ENCODE data around the gene FGFRL1. TPM values are rescaled to one million over a fixed set of nuclear protein-coding genes. Genes with fewer than 3 reads are reported as not detected.

FGFRL1 gene
- total RNA-seq, 1 experiment from 2014 or later, result 4.6 TPM

DNA sequence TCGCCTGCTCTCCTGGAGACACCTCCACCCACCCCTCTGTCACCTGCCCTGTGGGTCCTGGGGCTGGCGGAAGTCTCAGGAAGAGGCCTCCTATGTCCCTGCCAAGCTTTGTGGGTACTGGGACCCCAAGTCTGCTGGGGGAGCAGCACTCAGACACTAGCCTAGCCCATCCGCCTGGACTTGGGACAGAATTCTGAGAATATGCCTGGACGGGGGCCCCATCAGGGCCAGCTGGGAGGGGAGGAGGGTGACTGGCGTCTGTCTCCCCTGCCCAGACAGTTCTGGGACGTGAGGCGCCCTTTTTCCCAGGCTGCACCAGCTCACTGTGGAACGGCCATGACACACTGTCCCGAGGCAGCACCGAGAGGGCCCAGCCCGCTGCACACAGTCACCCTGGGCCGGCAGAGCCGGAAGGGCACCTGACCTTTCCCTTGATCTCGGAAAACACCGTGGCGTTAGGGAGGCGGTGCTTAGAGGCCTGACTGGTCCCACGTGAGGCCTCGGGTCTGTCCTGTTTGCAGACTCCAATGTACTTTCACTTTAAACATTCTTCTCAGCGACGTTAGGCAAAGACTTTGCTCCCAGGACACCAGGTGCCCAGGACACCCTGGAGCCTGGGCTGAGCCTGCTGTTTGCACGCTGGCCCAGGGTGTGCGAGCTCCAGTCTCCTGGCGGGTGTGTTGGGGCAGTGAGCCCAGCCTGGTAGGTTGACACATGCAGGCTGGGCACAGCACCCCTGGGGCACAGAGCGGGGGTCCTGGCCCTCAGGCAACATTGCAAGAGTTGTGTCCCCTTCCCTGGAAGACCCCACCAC, 18.9 kb upstream of the FGFRL1 start:
- DNase-seq (ENCODE audit: low read depth), result no peak

DNA sequence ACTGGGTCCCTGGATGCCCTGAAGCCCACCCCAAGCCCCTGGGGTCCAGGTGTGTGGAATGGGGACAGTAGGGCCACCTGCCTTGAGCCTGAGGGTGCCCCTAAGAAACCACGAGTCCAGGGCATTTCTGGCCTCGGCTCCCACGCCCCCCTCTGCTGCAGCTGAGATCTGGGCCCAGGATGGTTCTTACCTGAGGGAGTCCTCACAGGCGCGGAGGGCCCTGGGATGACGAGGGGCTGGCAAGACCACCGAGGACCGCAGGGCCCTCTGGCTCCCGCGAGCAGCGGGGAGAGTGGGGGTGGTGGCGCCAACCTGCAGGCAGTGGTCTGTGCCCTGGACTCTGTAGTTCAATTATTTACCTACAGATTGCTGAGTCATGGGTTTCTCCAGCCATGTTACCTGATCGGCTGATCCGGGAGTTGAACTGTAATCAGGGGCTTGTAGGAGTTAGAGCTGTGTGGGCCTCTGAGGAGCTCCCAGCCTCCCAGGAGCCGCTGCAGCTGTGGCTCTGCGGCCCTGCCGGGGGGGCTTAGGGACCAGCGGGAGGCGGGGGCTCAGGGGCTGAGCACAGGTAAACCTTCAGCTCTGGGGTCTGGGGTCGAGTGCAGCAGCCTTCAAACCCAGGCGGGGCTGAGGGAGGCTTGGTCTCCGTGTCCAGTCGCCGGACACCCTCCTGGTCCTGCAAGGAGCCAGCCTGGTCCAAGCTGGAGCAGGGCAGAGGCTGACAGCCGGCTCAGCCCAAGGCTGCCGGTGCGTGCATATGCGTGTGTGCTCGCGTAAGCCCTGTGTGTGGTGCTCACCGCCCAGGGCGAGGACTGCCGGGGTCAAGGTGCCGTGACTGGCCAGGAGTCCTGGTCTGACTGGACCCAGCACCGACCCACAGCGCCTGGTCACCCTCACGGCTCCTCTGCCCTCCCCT, 18.1 kb upstream of the FGFRL1 start, which contains the start of gene SLC26A1:
TSS of gene SLC26A1 (minus strand) at position 294 of the 919 bp plus-strand sequence. CDS start 1,701 bp downstream, outside the sequence.
- no peak for DNase-seq (ENCODE audit: low read depth)

DNA sequence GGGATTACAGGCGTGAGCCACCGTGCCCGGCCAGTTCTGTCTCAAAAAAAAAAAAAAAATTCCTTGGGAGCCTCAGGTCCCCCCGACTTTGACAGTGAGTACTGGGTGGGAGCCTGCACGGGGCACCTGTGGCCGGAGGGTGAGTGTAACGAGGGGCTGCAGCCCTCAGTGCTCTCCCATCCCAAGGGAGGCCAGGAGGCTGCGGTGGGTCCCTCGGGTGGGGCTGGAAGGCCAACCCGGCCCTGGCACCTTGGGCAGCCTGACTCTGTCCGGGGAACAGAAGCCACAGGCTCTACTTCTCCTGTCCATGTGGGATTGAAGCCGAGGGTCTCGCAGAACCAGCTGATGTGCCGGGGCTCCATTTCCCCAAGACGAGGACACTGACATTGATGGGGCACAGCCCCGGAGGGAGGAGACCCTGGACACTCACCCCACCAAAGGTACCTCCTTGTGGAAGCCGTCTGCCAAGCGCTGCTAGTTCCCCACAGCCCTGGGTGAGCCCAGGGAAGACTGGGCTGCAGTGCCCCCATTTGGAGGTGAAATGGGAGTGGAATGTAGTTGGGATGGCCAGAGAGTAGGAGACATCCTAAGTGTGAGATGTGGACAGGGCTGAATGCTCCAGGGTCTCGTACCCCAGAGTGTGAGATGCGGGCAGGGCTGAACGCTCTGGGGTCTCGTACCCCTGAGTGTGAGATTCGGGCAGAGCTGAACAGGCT, 16.0 kb upstream of the FGFRL1 start:
- DNase-seq (ENCODE audit: low read depth), result no peak

DNA sequence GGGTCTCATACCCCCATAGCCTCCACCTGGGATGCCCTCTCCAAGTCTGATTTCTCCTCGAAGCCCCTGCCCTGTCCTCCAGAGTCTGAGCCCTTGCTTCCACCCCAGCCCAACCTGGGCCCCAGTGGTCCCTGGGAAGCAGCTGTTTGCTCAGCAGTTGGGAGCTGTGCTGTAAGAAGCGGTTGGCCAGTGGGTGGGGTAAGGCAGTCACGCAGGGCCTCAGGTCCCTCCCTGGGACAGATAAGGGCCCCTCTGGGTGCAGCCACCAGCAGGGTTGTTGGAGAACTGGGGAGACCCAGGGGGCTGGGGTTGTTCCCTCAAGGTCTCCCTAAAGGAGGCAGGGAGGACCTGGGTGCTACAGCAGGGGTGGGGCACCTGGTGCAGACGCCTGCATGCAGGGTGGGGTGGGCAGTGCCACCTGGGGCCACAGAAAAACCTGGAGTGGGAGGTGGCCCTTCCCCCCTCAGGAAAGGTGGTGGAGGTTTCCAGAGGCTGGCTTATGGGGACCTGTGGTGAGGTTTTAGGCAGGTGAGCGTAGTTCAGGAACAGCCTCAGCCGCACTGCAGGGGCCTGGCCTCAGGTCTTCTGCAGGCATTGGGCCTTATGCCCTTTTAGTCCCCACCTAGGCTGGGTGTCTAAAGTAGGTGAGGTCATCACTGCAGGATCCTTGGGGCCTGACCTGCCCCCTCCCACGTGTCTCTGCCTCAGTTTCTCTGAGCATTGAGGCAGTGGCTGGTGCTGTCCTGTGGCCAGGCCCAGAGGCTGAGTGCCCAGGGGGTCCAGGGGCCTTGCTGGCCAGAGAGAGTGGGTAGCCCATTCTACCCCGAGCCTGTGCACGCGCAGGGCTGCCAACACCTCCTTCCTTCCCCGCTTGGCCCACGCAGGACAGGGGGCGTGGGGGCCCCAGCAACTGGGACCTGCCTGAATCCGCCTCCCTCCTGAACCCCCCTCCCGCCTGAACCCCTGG, 15.1 kb upstream of the FGFRL1 start:
- DNase-seq (ENCODE audit: low read depth), result no peak

DNA sequence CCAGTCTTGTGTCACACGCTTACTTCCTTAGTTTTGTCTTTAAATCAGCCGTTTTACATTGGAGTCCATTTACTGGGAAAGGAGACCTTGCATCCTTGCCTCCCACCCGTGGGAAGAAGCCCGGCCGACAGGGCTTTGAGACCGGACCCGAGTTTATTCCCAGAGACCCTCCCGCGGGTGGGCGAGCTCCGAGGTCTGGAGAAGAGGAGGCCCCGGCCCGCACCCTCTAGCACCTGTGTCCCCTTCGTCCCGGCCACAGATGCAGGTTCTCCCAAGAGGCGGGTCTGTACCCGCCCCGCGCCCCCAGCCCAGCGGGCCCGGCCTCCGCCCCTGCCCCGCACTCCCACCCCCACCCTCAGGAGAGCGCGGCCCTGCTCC, 14.4 kb upstream of the FGFRL1 start:
- DNase-seq (ENCODE audit: low read depth), result no peak

DNA sequence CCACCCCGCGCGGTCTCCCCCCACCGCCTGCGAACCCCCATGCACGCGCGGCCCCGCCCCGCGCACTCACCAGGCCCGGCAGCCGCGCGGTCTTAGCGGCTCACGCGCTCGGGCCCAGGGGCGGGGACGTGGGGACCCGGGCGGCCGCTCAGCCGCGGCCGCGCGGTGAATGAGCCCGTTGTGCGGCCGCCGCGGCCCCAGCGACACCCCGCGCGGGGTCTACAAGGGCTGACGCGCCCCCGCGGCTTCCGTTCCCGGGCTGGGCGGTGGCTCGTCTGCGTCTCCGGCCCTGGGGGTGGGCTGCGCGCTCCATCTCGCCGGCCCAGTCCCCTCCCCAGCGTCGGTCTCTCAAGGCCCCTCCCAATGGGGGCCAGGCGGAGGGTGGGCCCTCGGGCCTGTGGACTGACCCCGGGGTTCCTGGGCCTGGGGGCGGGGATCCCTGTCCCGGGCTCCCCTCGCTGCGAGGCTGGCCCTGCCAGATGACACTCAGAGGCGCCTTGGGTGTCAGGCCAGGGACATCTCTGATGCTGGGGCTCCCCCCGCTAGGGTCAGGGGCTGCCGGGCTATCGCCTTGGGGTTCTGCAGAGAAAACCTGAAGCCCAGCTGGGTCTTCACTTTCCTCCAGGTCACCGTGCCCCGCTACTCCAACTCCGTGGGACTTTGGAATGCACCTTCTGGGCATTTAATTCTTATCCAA, 13.9 kb upstream of the FGFRL1 start:
- no peak for DNase-seq (ENCODE audit: low read depth)

DNA sequence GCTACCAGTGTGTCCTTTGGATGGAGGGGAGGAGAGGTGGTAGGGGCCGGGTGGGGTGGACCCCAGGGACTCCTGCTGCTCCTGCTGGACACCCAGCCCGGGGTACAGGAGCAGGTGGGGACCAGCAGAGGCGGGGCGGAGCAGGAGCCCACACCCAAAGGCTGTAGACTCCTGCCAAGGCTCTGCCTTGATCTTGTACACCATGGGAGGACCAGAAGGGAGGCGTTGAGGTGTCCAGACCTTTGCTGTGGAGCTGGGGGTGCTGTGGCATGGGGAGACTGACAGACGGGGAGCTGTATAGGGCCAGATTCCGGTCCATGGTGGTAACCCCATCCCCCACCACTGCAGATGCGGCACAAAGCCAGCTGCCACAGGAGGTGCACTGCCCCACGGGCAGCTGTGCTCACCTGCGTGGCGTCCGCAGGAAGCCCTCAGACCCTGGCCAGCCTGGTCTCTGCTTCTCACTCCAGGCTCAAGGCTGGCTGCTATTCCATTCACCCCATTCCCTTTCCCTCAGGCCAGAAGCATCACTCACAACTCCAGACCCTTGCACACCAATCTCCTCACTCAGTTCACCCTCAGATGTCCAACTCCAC, 13.2 kb upstream of the FGFRL1 start:
- no peak for DNase-seq (ENCODE audit: low read depth)

DNA sequence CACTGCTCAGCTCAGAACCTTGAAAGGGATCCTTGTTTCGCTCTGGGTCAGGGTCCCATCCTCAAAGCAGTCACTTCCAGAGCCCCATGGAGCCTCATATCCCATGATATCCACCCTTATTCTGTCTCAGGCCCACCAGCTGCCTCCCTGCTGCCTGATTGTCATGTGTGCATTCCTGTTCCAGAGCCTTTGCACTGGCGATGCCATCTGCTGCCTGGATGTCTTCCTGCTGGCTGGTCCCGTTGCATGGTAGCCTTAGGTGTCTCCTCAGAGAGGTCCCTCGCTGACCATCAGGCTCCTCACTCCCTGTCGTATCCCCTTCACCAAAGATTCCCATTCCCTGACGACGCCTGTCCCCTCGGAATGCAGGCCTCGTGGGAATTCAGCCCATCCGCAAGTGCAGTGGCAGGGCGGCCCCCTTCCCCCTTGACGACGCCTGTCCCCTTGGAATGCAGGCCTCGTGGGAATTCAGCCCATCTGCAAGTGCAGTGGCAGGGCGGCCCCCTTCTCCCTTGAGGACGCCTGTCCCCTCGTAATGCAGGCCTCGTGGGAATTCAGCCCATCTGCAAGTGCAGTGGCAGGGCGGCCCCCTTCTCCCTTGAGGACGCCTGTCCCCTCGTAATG, 12.1 kb upstream of the FGFRL1 start:
- peak; percentile 8 for DNase-seq (ENCODE audit: low read depth)

DNA sequence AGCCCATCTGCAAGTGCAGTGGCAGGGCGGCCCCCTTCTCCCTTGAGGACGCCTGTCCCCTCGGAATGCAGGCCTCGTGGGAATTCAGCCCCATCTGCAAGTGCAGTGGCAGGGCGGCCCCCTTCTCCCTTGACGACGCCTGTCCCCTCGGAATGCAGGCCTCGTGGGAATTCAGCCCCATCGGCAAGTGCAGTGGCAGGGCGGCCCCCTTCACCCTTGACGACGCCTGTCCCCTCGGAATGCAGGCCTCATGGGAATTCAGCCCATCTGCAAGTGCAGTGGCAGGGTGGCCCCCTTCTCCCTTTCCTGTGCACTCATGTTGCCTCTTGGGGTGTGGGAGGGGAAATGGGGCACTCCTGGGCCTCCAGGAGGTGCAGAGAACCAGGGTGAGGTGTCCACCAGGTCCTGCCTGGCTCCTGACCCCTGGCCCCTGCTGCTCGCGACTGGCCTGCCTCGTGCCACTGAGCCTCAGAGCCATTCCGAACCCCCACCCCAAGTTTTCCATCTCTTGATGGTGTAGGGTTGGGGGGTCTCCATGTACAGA, 11.5 kb upstream of the FGFRL1 start:
- DNase-seq (ENCODE audit: low read depth), result no peak

DNA sequence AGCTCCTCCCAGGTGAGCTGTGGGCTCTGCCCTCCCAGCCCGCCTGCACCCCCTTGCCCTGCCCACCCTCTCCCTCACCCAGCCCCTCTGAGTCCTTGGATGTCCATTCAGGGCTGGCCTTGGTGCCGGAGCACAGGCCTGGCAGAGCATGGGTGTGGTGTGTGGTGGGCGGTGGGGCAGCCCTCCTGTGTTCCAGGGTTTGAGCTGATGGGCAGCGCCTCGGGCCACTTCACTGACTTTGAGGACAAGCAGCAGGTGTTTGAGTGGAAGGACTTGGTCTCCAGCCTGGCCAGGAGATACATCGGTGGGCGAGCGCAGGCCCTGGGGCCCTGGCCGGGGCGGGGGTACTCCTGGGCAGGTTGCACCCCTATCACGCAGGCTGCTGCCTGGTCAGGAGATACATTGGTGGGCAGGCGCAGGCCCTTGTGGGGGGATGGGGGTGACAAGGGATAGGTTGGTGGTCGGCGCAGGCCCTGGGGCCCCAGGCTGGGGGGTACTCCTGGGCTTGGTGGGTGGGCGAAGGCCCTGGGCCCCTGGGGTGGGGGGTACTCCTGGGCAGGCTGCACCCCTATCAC, 10.7 kb upstream of the FGFRL1 start:
- DNase-seq (ENCODE audit: low read depth), result no peak

DNA sequence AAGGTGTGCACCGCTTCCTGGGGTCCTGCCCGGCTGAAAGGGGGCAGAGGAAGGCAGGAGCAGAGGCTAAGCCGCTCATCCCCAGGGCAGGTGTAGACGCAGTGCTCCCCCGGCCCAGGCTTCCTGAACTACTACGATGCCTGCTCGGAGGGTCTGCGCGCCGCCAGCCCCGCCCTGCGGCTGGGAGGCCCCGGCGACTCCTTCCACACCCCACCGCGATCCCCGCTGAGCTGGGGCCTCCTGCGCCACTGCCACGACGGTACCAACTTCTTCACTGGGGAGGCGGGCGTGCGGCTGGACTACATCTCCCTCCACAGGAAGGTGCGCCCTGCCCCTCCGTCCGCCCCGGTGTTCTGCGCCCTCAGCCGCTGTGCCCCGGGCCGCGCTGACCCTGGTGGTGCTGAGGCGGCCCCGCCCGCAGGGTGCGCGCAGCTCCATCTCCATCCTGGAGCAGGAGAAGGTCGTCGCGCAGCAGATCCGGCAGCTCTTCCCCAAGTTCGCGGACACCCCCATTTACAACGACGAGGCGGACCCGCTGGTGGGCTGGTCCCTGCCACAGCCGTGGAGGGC, 9.8 kb upstream of the FGFRL1 start:
- DNase-seq (ENCODE audit: low read depth), result no peak

DNA sequence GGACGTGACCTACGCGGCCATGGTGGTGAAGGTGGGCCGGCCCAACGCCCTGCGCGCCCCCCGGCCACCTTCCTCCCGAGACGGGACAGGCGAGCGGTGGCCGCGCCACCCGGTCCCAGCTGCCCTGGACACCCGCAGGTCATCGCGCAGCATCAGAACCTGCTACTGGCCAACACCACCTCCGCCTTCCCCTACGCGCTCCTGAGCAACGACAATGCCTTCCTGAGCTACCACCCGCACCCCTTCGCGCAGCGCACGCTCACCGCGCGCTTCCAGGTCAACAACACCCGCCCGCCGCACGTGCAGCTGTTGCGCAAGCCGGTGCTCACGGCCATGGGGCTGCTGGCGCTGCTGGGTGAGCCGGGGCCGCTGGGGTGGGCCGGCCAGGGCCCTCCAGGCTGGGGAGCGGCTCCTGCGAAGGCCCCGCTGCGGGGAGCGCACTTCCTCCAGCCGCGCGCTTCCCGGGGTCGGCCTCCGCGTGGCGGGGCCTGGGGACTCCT, 9.2 kb upstream of the FGFRL1 start:
- DNase-seq (ENCODE audit: low read depth), result no peak

DNA sequence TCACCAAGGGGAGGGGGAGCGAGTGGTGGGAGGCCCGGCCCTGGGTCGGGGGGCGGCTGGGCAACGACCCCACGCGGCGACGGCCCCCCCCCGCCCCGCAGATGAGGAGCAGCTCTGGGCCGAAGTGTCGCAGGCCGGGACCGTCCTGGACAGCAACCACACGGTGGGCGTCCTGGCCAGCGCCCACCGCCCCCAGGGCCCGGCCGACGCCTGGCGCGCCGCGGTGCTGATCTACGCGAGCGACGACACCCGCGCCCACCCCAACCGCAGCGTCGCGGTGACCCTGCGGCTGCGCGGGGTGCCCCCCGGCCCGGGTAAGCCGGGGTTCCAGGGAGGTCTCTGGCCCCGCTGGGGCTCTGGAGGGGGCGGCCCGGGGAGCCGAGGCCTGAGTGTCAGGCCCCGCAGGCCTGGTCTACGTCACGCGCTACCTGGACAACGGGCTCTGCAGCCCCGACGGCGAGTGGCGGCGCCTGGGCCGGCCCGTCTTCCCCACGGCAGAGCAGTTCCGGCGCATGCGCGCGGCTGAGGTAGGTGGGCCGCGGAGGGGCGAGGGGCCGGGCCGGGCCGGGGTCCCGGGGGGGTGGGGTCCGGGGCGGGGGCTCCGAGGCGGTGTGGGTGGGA, 8.7 kb upstream of the FGFRL1 start:
- no peak for DNase-seq (ENCODE audit: low read depth)

DNA sequence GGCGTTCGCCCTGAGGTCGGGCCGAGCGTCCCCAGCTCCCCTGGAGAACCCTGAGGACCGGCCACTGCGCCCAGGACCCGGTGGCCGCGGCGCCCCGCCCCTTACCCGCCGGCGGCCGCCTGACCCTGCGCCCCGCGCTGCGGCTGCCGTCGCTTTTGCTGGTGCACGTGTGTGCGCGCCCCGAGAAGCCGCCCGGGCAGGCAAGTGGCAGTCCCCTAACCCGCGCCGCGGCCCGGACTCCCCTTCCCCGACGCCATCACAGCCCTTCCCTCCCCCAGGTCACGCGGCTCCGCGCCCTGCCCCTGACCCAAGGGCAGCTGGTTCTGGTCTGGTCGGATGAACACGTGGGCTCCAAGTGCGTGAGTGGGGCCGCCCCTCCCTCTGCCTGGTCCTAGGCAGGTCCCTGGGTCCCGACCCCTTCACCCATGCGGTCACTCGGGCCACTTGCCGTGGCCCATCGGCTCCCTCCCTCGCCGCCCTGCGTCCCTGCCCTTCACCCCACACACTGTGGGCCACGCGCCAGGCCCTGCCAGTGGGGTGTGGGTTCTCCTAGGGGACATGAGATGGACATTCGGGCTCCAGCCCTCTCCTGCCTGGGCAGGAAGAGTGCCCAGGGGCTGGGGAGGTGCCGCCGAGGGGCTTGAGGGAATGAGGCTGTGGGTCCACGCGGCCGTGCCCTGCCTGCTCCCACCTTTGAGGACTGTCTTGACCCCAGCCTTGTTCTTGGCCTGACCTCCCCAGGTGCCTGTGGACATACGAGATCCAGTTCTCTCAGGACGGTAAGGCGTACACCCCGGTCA, 8.0 kb upstream of the FGFRL1 start:
- no peak for DNase-seq (ENCODE audit: low read depth)

DNA sequence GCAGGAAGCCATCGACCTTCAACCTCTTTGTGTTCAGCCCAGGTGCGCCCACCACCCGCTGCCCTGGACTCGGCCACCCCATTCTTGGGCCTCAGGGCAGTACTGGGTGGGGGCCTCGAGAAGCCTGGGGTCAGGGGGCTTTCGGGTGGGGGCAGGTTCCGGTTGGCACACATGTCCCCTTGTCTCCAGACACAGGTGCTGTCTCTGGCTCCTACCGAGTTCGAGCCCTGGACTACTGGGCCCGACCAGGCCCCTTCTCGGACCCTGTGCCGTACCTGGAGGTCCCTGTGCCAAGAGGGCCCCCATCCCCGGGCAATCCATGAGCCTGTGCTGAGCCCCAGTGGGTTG, 7.4 kb upstream of the FGFRL1 start:
- no peak for DNase-seq (ENCODE audit: low read depth)

DNA sequence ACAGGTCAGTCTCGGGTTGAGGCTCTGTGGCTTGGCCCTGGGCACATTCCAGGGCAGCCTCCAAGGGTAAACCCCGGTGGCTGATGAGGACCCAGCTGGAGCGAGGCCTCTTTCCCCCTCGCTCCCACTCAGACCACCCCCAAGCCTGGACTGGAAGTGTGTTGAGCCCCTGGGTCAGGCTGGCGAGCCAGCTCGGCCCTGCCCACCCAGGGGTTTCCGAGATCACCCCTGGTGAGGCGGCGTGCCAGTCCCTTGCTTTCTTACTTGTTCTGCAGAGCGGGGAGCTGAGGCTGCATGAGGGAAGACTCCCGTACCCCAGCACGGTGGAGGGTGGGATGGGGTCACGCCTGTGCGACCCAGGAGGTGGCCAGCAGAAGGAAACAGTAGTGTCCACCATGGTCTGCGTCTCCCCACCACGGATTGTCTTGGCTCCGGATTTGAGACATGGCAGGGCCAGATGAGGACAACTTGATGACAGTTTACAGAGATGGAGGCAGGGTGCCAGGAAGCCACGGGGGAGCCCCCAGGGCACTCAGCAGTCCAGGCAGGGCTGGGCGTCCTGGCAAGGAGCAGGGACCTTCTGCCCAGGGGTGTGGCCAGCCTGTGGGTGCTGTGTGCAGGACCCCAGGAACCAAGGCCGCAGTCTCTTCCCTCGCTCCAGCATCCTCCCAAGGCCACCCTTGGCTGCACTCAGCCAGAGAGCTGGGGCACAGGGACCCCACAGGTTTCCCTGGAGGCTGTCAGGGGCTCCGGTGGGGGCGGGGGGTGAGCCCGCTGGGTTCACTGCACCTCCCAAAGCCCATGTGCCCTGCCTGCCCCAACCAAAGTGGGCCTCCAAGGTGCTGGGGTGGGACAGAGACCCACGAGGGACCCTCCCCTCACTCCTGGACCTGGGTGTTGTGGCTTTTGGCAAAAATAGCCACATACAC, 6.6 kb upstream of the FGFRL1 start:
- no peak for DNase-seq (ENCODE audit: low read depth)
